ENCODE data around the gene CD99L2. TPM values are rescaled to one million over a fixed set of nuclear protein-coding genes. Genes with fewer than 3 reads are reported as not detected.

The CD99L2 gene
- total and polyA plus RNA-seq, 4 experiments from 2014 or later = 10.0 to 17.3 (median 14.5) TPM

GRCh38 chrX:150846130-150846529 is 52.3 kb downstream of the CD99L2 start:
- ChIA-PET POLR2A (ENCODE audit: partially characterized antibody) (no interaction called here), CTCF (ENCODE audit: partially characterized antibody) (no interaction called here)
- Mint-ChIP-seq H3K27ac (no peak overlapping the region), H3K27me3 (no peaks in the 10 kb centered on the region), H3K9me3 (peaks cover 0 to 3% (median 0%) of the 10 kb centered on the region in 8 donors), H3K36me3 (no peaks in the 10 kb centered on the region), H3K4me3 (no peak overlapping the region), H3K4me1 (peaks cover 0 to 14% (median 2%) of the 10 kb centered on the region in 4 donors)
- intact Hi-C loops (cut with micrococcal nuclease) = no loop called here
- no peaks in the 10 kb centered on the region for H3K27me3 ChIP-seq (ENCODE audit: insufficient read depth, low read length)
- no peak for DNase-seq
- no peaks in the 10 kb centered on the region for H3K9me3 ChIP-seq (ENCODE audit: control insufficient read depth in 1 of 2, low read length in 2 of 2)
- H3K27ac ChIP-seq (ENCODE audit: low read depth, low read length) = no peak overlapping the region
- H3K4me1 ChIP-seq (ENCODE audit: insufficient read depth, low read length) = no peaks in the 10 kb centered on the region
- H3K4me3 ChIP-seq (ENCODE audit: low read length in 2 of 2) = no peak overlapping the region
- H3K36me3 ChIP-seq (ENCODE audit: insufficient read depth, low read length) = no peaks in the 10 kb centered on the region

- H3K27me3 ChIP-seq (ENCODE audit: insufficient read depth, low read length) = no peaks in the 10 kb centered on the region
- no peak overlapping the region for H3K4me3 ChIP-seq (ENCODE audit: low read length in 2 of 2)
- H3K27ac ChIP-seq (ENCODE audit: low read depth, low read length) = no peak overlapping the region
- Mint-ChIP-seq H3K27ac (no peak overlapping the region), H3K4me3 (no peak overlapping the region), H3K27me3 (no peaks in the 10 kb centered on the region), H3K4me1 (peaks cover 0 to 10% (median 4%) of the 10 kb centered on the region in 4 donors), H3K36me3 (no peaks in the 10 kb centered on the region), H3K9me3 (peaks cover 0 to under 1% (median 0%) of the 10 kb centered on the region in 8 donors)
- intact Hi-C loops (cut with micrococcal nuclease) = no loop called here
- no peaks in the 10 kb centered on the region for H3K4me1 ChIP-seq (ENCODE audit: insufficient read depth, low read length)
- H3K9me3 ChIP-seq (ENCODE audit: control insufficient read depth in 1 of 2, low read length in 2 of 2) = no peaks in the 10 kb centered on the region
- no peak for DNase-seq
- H3K36me3 ChIP-seq (ENCODE audit: insufficient read depth, low read length) = no peaks in the 10 kb centered on the region
- ChIA-PET POLR2A (ENCODE audit: partially characterized antibody) (no interaction called here), CTCF (ENCODE audit: partially characterized antibody) (no interaction called here)
Observed at GRCh38 chrX:150845091-150845490, 53.4 kb downstream of the CD99L2 start.

GRCh38 chrX:150844016-150844415 is 54.5 kb downstream of the CD99L2 start:
- DNase-seq = no peak
- Histone ChIP-seq H3K4me3 (ENCODE audit: low read length in 2 of 2) (no peak overlapping the region), H3K27ac (ENCODE audit: low read depth, low read length) (no peak overlapping the region), H3K4me1 (ENCODE audit: insufficient read depth, low read length) (no peaks in the 10 kb centered on the region), H3K9me3 (ENCODE audit: control insufficient read depth in 1 of 2, low read length in 2 of 2) (no peaks in the 10 kb centered on the region), H3K27me3 (ENCODE audit: insufficient read depth, low read length) (no peaks in the 10 kb centered on the region), H3K36me3 (ENCODE audit: insufficient read depth, low read length) (no peaks in the 10 kb centered on the region)
- Mint-ChIP-seq H3K4me3 (no peak overlapping the region), H3K9me3 (no peaks in the 10 kb centered on the region), H3K4me1 (peaks cover 0 to 9% (median 4%) of the 10 kb centered on the region in 4 donors), H3K27me3 (no peaks in the 10 kb centered on the region), H3K27ac (no peak overlapping the region), H3K36me3 (no peaks in the 10 kb centered on the region)
- CTCF ChIA-PET (ENCODE audit: partially characterized antibody) = no interaction called here
- intact Hi-C loops (cut with micrococcal nuclease) = no loop called here
- POLR2A ChIA-PET (ENCODE audit: partially characterized antibody) = no interaction called here

- Mint-ChIP-seq H3K4me1 (peaks cover 0 to 5% (median under 1%) of the 10 kb centered on the region in 4 donors), H3K4me3 (no peak overlapping the region), H3K9me3 (no peaks in the 10 kb centered on the region), H3K27ac (no peak overlapping the region), H3K27me3 (no peaks in the 10 kb centered on the region), H3K36me3 (no peaks in the 10 kb centered on the region)
- Histone ChIP-seq H3K9me3 (ENCODE audit: control insufficient read depth in 1 of 2, low read length in 2 of 2) (no peaks in the 10 kb centered on the region), H3K27ac (ENCODE audit: low read depth, low read length) (no peak overlapping the region), H3K36me3 (ENCODE audit: insufficient read depth, low read length) (no peaks in the 10 kb centered on the region), H3K4me3 (ENCODE audit: low read length in 2 of 2) (no peak overlapping the region), H3K4me1 (ENCODE audit: insufficient read depth, low read length) (no peaks in the 10 kb centered on the region), H3K27me3 (ENCODE audit: insufficient read depth, low read length) (no peaks in the 10 kb centered on the region)
- DNase-seq = no peak
- intact Hi-C loops (cut with micrococcal nuclease) = no loop called here
- CTCF ChIA-PET (ENCODE audit: partially characterized antibody) = interaction anchor here (1.1 kb wide), 1 partner anchor 239 kb away, joined by 3 read pairs; no protein-coding TSS in a partner anchor
- POLR2A ChIA-PET (ENCODE audit: partially characterized antibody) = no interaction called here
Observed at GRCh38 chrX:150842198-150842685, 56.2 kb downstream of the CD99L2 start.

GRCh38 chrX:150841456-150842197 is 56.8 kb downstream of the CD99L2 start:
- H3K27me3 Mint-ChIP-seq = no peaks in the 10 kb centered on the region
- no peaks in the 10 kb centered on the region for H3K9me3 Mint-ChIP-seq
- no peaks in the 10 kb centered on the region for H3K36me3 Mint-ChIP-seq
- no peak overlapping the region for H3K4me3 Mint-ChIP-seq
- H3K4me1 ChIP-seq (ENCODE audit: insufficient read depth, low read length) = no peaks in the 10 kb centered on the region
- no peaks in the 10 kb centered on the region for H3K9me3 ChIP-seq (ENCODE audit: control insufficient read depth in 1 of 2, low read length in 2 of 2)
- intact Hi-C loops (cut with micrococcal nuclease) = no loop called here
- ChIA-PET CTCF (ENCODE audit: partially characterized antibody) (interaction anchor here (1.1 kb wide), 1 partner anchor 240 kb away, joined by 3 read pairs; no protein-coding TSS in a partner anchor), POLR2A (ENCODE audit: partially characterized antibody) (no interaction called here)
- H3K27ac ChIP-seq (ENCODE audit: low read depth, low read length) = no peak overlapping the region
- no peak overlapping the region for H3K4me3 ChIP-seq (ENCODE audit: low read length in 2 of 2)
- H3K27me3 ChIP-seq (ENCODE audit: insufficient read depth, low read length) = no peaks in the 10 kb centered on the region
- H3K27ac Mint-ChIP-seq = no peak overlapping the region
- no peaks in the 10 kb centered on the region for H3K36me3 ChIP-seq (ENCODE audit: insufficient read depth, low read length)
- H3K4me1 Mint-ChIP-seq = peaks cover 0 to 5% (median under 1%) of the 10 kb centered on the region in 4 donors
- no peak for DNase-seq

GRCh38 chrX:150837845-150838244 is 60.6 kb downstream of the CD99L2 start:
- Mint-ChIP-seq H3K4me1 (peaks cover 0 to 5% (median under 1%) of the 10 kb centered on the region in 4 donors), H3K36me3 (peaks cover 4 to 8% of the 10 kb centered on the region in 2 donors), H3K4me3 (no peak overlapping the region), H3K27ac (no peak overlapping the region), H3K9me3 (peaks cover 0 to 13% (median 4%) of the 10 kb centered on the region in 8 donors), H3K27me3 (no peaks in the 10 kb centered on the region)
- no peaks in the 10 kb centered on the region for H3K9me3 ChIP-seq (ENCODE audit: control insufficient read depth in 1 of 2, low read length in 2 of 2)
- intact Hi-C loops (cut with micrococcal nuclease) = no loop called here
- DNase-seq = no peak
- no peak overlapping the region for H3K4me3 ChIP-seq (ENCODE audit: low read length in 2 of 2)
- CTCF ChIA-PET (ENCODE audit: partially characterized antibody) = interaction anchor here (1.1 kb wide), 1 partner anchor 66 kb away, joined by 4 read pairs; no protein-coding TSS in a partner anchor
- H3K36me3 ChIP-seq (ENCODE audit: insufficient read depth, low read length) = no peaks in the 10 kb centered on the region
- H3K27me3 ChIP-seq (ENCODE audit: insufficient read depth, low read length) = no peaks in the 10 kb centered on the region
- POLR2A ChIA-PET (ENCODE audit: partially characterized antibody) = no interaction called here
- H3K27ac ChIP-seq (ENCODE audit: low read depth, low read length) = no peak overlapping the region
- no peaks in the 10 kb centered on the region for H3K4me1 ChIP-seq (ENCODE audit: insufficient read depth, low read length)

GRCh38 chrX:150834695-150835094 is 63.8 kb downstream of the CD99L2 start:
- peaks cover 0 to 8% (median 0%) of the 10 kb centered on the region in 4 donors for H3K4me1 Mint-ChIP-seq
- H3K36me3 Mint-ChIP-seq = peaks cover 8 to 9% of the 10 kb centered on the region in 2 donors
- Histone ChIP-seq H3K9me3 (ENCODE audit: control insufficient read depth in 1 of 2, low read length in 2 of 2) (no peaks in the 10 kb centered on the region), H3K27ac (ENCODE audit: low read depth, low read length) (no peak overlapping the region), H3K36me3 (ENCODE audit: insufficient read depth, low read length) (no peaks in the 10 kb centered on the region), H3K4me1 (ENCODE audit: insufficient read depth, low read length) (no peaks in the 10 kb centered on the region), H3K27me3 (ENCODE audit: insufficient read depth, low read length) (no peaks in the 10 kb centered on the region), H3K4me3 (ENCODE audit: low read length in 2 of 2) (no peak overlapping the region)
- POLR2A ChIA-PET (ENCODE audit: partially characterized antibody) = no interaction called here
- no peak overlapping the region for H3K27ac Mint-ChIP-seq
- no peaks in the 10 kb centered on the region for H3K27me3 Mint-ChIP-seq
- CTCF ChIA-PET (ENCODE audit: partially characterized antibody) = no interaction called here
- H3K4me3 Mint-ChIP-seq = no peak overlapping the region
- DNase-seq = no peak
- intact Hi-C loops (cut with micrococcal nuclease) = no loop called here
- H3K9me3 Mint-ChIP-seq = peaks cover 0 to 13% (median 4%) of the 10 kb centered on the region in 8 donors

Measured in CD4-positive, alpha-beta memory T cell (primary cell).